GM19099 (cell line): ENCODE results near the gene ACTR2.
A peak's percentile ranks its signal among the peaks of the same experiment; 100 is the strongest.

Experiments used
- POLR2A ChIP-seq: IDR thresholded peaks from 3 replicates; pipeline ENCODE4 v1.6.1; 2011; ENCODE audit warnings: low read depth; ENCODE audit not compliant: insufficient read length; ENCODE audit errors: extremely low read depth

ACTR2 gene

GRCh38 chr2:65227456-65228262 lies at the start of gene ACTR2:
Gene ACTR2 (plus strand): TSS chr2:65227831. CDS start chr2:65227910, 79 bp downstream.
- TF ChIP-seq POLR2A = peak; percentile 90

DNA sequence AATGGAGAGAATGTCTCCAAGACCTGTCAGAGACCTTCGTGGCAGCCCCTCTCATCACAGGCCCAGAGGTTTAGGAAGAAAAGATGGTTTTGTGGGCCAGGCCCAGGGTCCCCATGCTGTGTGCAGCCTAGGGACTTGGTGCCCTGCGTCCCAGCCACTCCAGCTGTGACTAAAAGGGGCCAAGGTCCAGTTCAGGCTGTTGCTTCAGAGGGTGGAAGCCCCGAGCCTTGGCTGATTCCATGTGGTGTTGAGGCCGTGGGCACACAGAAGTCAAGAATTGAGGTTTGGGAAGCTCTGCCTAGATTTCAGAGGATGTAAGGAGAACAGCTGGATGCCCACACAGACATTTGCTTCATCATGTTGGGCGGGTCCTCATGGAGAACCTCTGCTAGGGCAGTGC lies 45.1 kb upstream of the ACTR2 start:
- no peak for TF ChIP-seq POLR2A

DNA sequence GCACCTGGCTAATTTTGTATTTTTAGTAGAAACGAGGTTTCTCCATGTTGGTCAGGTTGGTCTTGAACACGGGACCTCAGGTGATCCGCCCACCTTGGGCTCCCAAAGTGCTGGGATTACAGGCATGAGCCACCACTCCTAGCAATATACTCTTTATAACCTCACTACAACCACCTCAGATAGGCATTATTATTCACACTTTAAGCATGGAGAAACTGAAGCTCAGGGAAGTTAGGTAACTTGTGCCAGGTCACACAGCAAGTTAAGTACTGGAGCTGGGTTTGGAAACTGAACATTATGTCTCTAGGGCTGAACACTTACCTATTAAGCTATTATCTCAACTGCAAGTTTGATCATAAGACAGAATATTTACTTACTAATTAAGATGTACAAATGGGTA lies 42.6 kb upstream of the ACTR2 start:
- no peak for TF ChIP-seq POLR2A

DNA sequence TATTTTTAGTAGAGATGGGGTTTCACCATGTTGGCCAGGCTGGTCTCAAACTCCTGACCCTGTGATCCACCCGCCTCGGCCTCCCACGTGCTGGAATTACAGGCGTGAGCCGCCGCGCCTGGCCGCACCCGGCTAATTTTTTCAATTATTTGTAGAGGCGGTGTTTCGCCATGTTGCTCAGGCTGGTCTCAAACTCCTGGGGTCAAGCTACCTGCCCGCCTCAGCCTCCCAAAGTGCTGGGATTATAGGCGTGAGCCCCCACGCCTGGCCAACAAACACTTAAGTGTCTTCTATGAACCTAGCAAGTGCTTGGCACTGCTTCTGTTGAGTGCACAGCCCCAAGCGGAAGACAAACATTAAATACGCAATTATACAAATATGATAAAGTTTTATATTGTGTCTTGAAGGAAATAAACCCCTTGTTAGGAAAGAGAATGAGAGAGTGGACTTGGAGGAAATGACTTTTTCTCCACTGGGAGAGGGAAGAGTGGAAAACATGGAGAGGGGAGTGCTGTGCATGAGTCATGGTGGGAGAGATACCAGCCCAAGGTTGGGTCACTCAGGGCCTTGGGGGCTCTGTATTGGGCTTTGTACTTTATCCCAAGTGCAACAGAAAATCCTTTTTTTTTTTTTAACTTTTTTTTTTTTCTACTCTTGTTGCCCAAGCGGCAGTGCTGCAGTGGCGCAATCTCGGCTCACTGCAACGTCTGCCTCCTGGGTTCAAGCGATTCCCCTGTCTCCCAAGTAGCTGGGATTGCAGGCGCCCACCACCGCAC lies 41.4 kb upstream of the ACTR2 start:
- no peak for TF ChIP-seq POLR2A

- TF ChIP-seq POLR2A = no peak
Measured at GRCh38 chr2:65186872-65187851, 40.5 kb upstream of the ACTR2 start.

- TF ChIP-seq POLR2A = no peak
Measured at GRCh38 chr2:65193446-65193845, 34.2 kb upstream of the ACTR2 start.

- no peak for TF ChIP-seq POLR2A
Measured at GRCh38 chr2:65198737-65199136, 28.9 kb upstream of the ACTR2 start.

- no peak for TF ChIP-seq POLR2A
Measured at GRCh38 chr2:65199166-65199565, 28.5 kb upstream of the ACTR2 start.

DNA sequence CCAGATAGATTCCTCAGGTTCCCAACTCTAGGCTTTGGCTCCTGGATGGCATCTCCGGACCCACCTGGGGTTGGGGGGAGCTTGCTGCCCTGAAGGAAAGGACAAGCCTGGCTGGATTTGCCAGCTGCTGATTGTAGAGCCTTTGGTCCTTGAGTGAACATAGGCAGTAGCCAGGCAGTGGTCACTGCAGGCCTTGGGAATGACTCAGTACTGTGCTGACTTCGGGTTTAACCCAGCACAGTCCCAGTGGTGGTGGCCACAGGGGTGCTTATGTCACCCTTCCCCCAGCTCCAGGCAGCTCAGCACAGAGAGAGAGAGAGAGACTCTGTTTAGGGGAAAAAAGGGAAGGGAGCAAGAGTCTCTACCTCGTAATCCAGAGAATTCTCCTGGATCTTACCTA lies 27.7 kb upstream of the ACTR2 start:
- no peak for TF ChIP-seq POLR2A

- TF ChIP-seq POLR2A = no peak
Measured at GRCh38 chr2:65204461-65205210, 23.0 kb upstream of the ACTR2 start.

- no peak for TF ChIP-seq POLR2A
Measured at GRCh38 chr2:65212115-65212514, 15.5 kb upstream of the ACTR2 start.

GRCh38 chr2:65212619-65213018 lies 15.0 kb upstream of the ACTR2 start:
- no peak for TF ChIP-seq POLR2A

DNA sequence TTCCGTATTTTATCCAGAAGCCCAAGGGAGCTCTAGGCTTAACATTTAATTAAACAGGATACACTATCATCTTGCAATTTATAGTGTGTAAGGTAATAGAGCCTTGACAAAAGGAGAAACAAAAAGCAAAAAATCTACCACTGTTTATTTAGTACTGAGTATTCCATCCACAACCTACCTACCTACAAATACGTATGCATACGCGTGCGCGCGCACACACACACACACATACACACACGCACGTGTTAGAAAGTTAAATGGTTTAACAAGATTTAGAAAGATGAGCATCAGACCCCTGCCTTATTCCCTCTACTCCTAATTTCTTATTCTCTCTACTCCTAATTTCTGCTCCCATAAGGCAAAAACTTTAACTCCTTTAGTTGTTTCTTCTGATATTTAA lies 14.6 kb upstream of the ACTR2 start:
- TF ChIP-seq POLR2A = no peak

DNA sequence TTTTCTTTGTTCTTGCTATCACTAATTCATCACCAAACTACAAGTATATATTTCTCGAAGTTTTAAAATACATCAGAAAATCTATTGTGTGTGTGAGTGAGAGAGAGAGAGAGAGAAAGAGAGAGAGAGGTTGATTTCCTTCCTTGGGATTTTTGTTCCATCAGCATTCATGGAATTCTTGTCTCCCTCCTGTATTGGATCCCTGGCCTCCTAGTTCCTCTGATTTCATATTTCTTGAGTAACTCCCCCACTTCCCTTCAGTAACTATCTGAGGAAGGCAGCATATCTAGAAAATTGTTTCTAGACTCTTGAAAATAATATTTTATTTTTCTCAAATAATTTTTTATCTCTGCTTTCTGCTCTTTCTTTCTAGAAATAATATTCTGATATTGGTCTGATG lies 13.3 kb upstream of the ACTR2 start:
- no peak for TF ChIP-seq POLR2A
